UCSD-AML1 (cell line): Measurements from ENCODE around the gene TRIM38.
"Not testable (repeated sequence)": the region's sequence is repeated elsewhere in the genome, so short reads cannot be mapped to it uniquely, and the experiment has no call there.

Experiments
- DNase-seq: peaks from one replicate; lab custom pipeline; 2025; ENCODE audit not compliant: unreplicated experiment; lab: John Stamatoyannopoulos, UW

The TRIM38 gene

GRCh38 chr6:26006086-26006939 lies 43.7 kb downstream of the TRIM38 start:
- DNase-seq: no peak

- DNase-seq: not testable (repeated sequence)
Measured at GRCh38 chr6:26006940-26007305, 44.3 kb downstream of the TRIM38 start.

DNA sequence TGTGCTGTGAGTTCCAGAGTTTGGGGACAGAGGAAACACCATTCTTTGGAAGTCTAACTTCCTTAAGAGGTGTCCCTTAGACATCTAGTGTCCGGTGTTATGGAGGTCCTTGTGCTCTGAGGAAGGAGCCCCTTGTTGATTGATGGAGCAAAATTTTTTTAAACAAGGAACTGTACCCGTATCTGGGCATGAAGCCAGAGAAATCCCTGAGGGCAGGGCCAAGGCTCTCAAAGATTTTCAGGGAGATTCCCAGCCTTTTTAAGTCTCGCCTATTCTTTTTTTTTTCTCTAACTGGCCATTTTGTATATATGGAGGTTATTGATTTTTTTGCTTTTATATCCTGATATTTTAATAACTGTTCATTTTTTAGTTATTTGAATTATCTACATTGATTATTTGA lies 45.9 kb downstream of the TRIM38 start:
- no peak for DNase-seq

DNA sequence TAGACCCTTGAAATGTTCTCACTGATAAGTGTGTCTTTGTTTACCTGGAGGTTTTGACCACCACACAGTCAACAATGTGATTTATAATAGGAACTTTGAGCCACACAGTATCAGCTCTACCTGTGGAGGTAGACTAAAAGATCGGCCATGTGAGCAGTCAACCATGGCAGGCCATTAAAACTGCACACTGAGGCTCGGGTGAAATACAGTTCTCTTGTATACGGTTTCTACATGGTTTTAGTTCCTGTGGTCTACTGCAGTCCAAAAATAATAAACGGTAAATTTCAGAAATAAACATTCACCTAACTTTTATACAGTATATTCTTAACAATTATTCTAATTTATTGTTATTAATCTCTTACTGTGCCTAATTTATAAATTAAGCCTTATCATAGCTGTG lies 47.2 kb downstream of the TRIM38 start:
- DNase-seq: no peak

DNA sequence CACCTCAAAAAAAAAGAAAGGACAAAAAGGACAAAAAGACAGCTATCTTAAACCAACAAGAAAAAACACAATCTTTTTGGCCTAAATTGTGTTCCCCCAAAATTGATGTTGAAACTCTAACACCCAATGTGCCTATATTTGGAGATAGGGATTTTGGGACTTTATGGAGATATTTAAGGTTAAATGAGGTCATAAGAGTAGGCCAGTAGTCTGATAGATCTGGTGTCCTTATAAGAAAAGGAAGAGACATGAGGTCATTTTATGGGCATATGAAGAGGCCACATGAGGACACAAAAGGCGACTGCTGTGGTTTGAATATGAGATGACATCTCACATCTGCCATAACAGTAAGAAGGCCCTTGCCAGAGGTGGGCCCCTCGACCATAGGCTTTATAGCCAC lies 49.5 kb downstream of the TRIM38 start:
- DNase-seq: no peak

DNA sequence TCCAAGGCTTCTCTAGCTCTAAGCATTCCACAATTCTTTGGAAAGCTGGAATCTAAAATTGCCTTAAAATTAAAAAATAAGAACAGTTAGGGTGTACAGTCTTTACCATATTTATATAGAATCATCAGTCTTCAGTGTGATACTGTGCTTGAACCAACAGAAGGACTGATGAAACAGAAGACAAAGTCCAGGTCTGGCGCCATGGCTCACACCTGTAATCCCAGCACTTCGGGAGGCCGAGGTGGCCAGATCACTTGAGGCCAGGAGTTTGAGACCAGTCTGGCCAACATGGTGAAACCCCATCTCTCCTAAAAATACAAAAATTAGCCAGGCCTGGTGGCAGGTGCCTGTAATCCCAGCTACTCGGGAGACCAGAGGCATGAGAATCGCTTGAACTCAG lies 51.8 kb downstream of the TRIM38 start:
- DNase-seq: not testable (repeated sequence)

DNA sequence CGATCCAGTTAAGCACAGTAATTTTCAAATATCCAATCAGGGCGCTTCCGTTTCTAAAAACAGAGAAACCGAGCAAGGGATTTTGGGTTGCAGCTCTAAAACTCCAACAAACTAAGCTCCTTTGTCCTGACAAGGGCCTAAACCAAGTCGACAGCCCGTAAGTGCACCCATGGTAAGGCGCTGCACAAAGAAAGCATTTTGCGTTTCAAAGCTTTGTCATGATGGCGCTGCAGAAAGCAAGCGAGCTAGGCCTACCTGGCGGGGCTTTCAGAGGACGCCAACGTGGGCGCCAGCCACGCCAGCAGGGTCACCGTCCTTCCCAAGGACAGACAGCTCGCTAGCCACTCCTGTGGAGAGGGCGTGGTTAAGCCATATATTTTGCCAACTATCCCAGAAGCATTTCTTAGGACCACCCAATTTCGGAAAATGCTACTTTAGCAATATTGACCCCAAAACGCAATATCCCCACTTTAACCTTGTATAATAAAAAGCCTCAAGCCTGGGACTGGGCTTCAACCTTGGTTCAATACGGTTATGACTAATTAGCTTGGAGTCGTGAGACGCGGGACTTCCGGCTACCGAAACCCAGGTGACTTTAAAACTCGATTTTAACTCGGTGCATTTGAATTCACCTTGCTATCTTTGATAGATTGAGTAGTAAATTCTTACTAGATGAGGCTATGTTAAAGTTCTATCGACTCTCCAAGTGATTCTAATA lies 53.8 kb downstream of the TRIM38 start:
- no peak for DNase-seq

DNA sequence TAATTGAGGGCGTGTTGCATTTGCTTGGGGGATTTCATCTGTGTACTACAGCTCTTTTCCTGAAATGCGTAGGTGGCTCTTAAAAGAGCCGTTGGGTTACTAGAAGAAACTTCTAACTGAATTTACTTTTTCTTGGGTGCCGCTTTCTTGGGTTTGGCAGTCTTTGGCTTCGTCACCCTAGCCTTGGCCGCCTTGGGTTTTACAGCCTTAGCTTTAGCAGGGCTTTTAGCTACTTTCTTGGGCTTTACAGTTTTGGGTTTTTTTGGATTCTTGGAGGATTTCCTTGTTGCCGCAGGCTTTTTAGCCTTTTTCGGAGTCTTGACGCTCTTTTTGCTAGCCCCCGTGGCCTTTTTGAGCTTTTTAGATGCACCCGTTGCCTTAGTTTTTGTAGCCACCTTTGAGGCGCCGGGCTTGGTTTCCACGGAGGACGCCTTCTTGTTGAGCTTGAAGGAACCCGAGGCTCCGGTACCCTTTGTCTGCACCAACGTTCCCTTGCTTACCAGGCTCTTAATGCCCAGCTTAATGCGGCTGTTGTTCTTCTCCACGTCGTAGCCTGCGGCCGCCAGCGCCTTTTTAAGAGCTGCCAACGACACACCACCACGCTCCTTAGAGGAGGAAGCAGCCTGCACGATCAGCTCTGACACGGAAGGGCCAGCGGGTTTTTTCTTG lies 54.5 kb downstream of the TRIM38 start:
- DNase-seq: no peak

GRCh38 chr6:26017632-26017966 lies 55.0 kb downstream of the TRIM38 start:
- DNase-seq: no peak

- DNase-seq: no peak
Measured at GRCh38 chr6:26019261-26019830, 56.7 kb downstream of the TRIM38 start.

- no peak for DNase-seq
Measured at GRCh38 chr6:26019967-26020328, 57.3 kb downstream of the TRIM38 start.

DNA sequence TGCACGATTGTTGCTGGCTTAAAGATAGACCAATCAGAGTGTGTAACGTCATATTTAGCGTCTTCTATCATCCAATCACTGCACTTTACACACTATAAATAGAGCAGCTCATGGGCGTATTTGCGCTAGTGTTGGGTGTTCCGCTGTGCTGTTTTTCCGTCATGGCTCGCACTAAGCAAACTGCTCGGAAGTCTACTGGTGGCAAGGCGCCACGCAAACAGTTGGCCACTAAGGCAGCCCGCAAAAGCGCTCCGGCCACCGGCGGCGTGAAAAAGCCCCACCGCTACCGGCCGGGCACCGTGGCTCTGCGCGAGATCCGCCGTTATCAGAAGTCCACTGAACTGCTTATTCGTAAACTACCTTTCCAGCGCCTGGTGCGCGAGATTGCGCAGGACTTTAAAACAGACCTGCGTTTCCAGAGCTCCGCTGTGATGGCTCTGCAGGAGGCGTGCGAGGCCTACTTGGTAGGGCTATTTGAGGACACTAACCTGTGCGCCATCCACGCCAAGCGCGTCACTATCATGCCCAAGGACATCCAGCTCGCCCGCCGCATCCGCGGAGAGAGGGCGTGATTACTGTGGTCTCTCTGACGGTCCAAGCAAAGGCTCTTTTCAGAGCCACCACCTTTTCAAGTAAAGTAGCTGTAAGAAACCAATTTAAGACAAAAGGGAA lies 57.9 kb downstream of the TRIM38 start:
- peak; percentile 79 for DNase-seq

DNA sequence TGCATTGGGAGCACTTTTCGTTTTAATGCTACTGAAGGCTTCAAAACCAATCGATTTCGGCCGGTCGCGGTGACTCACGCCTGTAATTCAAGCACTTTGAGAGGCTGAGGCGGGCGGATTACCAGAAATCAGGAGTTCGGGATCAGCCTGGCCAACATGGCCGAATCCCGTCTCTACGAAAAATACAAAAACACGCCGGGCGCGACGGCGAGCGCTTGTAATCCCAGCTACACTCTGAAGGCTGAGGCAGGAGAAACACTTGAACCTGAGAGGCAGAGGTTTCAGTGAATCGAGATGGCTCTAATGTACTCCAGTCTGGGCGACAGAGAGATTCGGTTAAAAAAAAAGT lies 58.4 kb downstream of the TRIM38 start:
- peak; percentile 79 for DNase-seq

DNA sequence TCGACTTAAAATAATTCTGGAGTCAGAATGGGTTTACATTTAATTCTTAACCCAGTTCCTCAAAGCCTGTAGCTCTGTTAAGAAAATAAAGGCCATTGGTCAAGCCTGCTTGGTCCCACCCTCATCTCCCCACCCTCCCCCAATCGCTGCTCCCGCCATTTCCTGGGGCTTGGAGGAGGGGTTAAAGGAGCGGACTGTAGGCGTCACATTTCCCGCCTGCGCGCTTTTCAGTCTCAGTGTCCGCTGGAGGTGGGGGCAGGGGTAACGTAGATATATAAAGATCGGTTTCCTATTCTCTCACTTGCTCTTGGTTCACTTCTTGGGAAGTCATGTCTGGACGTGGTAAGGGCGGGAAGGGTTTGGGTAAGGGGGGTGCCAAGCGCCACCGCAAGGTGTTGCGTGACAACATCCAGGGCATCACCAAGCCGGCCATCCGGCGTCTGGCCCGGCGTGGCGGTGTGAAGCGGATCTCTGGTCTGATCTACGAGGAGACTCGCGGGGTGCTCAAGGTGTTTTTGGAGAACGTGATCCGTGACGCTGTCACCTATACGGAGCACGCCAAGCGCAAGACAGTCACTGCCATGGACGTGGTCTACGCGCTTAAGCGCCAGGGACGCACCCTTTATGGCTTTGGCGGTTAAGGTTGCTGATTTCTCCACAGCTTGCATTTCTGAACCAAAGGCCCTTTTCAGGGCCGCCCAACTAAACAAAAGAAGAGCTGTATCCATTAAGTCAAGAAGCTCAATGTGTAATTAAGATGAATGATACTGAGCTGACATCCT lies 58.9 kb downstream of the TRIM38 start:
- peak; percentile 93 for DNase-seq

DNA sequence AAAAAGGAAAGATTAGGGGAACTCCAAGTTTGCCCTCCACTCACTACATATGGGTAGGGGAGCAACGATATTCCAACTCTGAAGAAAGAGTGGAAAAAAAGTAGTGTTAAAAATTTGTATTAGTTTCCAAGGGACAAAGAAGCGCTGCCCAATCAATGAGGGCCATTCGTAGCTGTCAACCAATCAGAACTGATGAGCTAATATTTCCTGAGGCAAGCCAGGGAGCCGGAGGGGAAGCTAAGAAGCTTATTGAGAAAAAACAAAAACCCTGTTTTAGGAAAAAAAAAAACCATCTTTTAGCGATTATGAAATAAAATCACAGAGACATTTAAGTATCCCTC lies 59.5 kb downstream of the TRIM38 start:
- peak; percentile 28 for DNase-seq

- DNase-seq: no peak
Measured at GRCh38 chr6:26022737-26023136, 60.1 kb downstream of the TRIM38 start.

DNA sequence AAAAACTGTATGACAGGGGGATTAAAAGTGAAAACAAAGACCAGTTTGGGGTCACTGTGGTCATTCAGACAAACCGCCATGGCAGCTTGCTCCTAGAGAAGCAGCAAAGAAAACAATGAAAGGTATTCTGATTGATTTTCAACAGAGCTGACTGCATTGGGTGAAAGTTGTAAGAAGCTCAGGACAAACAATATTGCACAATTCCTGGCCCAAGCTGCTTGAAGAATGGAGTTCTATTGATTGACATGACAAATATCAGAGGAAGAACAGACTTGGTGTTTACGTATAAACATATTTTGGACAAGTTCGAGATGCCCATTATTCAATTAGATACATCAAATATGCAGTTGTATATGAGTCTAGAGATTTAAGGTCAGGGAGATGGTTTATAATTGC lies 62.0 kb downstream of the TRIM38 start:
- no peak for DNase-seq

DNA sequence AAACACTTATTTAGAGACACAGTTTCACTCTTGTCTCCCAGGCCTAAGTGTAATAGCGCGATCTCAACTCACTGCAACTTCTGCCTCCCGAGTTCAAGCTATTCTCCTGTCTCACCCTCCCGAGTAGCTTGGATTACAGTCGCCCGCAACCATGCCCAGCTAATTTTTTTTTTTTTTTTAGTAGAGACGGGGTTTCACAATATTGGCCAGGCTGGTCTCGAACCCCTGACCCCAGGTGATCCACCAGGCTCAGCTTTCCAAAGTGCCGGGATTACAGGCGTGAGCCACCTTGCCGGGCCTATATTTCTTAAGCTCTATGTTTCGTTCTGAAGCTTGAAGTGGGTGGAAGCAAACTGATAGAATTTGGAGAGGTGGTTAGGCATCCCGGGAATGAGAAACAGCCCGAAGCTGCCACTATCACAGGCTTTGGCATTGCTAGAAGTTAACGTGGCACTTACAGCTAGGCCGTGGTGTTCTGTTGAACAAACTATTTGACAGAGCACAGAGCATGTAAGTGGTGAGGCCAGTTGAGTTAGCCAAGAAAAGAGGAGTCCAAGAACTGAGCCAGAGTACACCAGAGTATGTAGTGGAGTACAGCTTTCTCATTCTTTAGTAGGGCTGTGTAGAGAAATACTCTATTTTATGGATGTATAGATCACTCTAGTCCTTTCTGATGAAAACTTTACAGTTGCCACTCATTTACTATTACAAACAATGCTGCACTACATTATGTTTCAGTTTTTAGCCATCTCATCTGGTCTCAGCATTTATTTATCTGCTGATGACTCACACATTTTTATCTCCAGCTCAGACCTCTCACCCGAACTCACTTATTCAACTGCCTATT lies 62.7 kb downstream of the TRIM38 start:
- DNase-seq: no peak

- peak; percentile 90 for DNase-seq
Measured at GRCh38 chr6:26025894-26026832, 63.6 kb downstream of the TRIM38 start.
